Thyroid gland (tissue), 4 donors: ENCODE results near the gene CISH. TPM values are rescaled to one million over a fixed set of nuclear protein-coding genes. Genes with fewer than 3 reads are reported as not detected.
A peak's percentile ranks its signal among the peaks of the same experiment; 100 is the strongest.

Experiments used
- DNase-seq, 2 donors: peaks; one replicate each; pipeline ENCODE4 v3.0.0-alpha.2; 2019
- H3K27ac ChIP-seq, 3 donors: fragments of 200-600 bp; sonication (generic); 1 replicate in 2 of 3; 2 replicates in 1 of 3; pipeline ENCODE4 v1.5.1; 2016 to 2019; ENCODE audit warnings: mild to moderate bottlenecking in 1 of 3, moderate library complexity in 1 of 3
- H3K27me3 ChIP-seq: fragments of 200-600 bp; sonication (generic); one replicate; pipeline ENCODE4 v1.5.1; 2019
- H3K36me3 ChIP-seq, 2 donors: fragments of 200-600 bp; sonication (generic); one replicate each; pipeline ENCODE4 v1.5.1; 2016 to 2019
- H3K4me1 ChIP-seq, 2 donors: fragments of 200-600 bp; sonication (generic); one replicate each; pipeline ENCODE4 v1.5.1; 2017 to 2019
- H3K4me3 ChIP-seq, 3 donors: fragments of 200-600 bp; sonication (generic); replicated peaks in 1 of 3; 1 replicate in 2 of 3; 2 replicates in 1 of 3; pipeline ENCODE4 v1.5.1; 2016; ENCODE audit warnings: mild to moderate bottlenecking in 1 of 3
- H3K9me3 ChIP-seq: fragments of 200-600 bp; sonication (generic); one replicate; pipeline ENCODE4 v1.5.1; 2017
- CTCF ChIP-seq, 6 experiments: fragments of 200-600 bp in 3 of 6; fragments of 450-650 bp in 3 of 6; sonication (generic) in 3 of 6; IDR thresholded peaks; one replicate each; pipeline ENCODE4 v1.5.1; 2016 to 2019; ENCODE audit warnings: antibody characterized with exemption in 6 of 6, mild to moderate bottlenecking in 2 of 6, inconsistent platforms in 1 of 6, moderate library complexity in 1 of 6
- POLR2A ChIP-seq, 2 donors: fragments of 450-650 bp; IDR thresholded peaks; one replicate each; pipeline ENCODE4 v1.6.1; 2017; ENCODE audit warnings: antibody characterized with exemption in 2 of 2, mild to moderate bottlenecking in 2 of 2, moderate library complexity in 1 of 2
- WGBS, 2 donors: methylation state at CpG; one replicate each; pipeline ENCODE4 v1.1.5; 2017; 5-methylcytosine and 5-hydroxymethylcytosine counted together
- intact Hi-C: fragments of 100-400 bp; cut with DNase I; formaldehyde crosslinking; loops from one replicate; pipeline ENCODE4 v1.15.1; 2023
- total RNA-seq, 4 donors: library from RNA; depleted of rRNA; stranded (reverse); fragments of >200 nt; gene quantifications; one replicate each; pipeline ENCODE4 v1.2.3, GENCODE V29; 2016

Gene CISH
- total RNA-seq, 4 donors from 2014 or later: 31.0 to 78.1 (median 48.0) TPM

- no peak overlapping the region for H3K4me3 ChIP-seq
- intact Hi-C loops: no loop called here
- TF ChIP-seq CTCF (IDR thresholded peaks at IDR 0.05) (peak in 1 of 6 experiments; percentile 18), POLR2A (IDR thresholded peaks at IDR 0.05) (no peak)
- no peaks in the 10 kb centered on the region for H3K9me3 ChIP-seq
- no peaks in the 10 kb centered on the region for H3K27me3 ChIP-seq
- peaks cover 42 to 54% of the 10 kb centered on the region in 2 donors for H3K4me1 ChIP-seq
- 58 to 73% methylated on average over 6 of the region's 6 CpGs for WGBS, 2 donors
- H3K36me3 ChIP-seq: no peaks in the 10 kb centered on the region
- H3K27ac ChIP-seq: peak overlapping the region in 2 of 3 donors; percentile 4 to 22
- DNase-seq: peak; percentile 51 to 66
Measured at GRCh38 chr3:50627407-50628051, 16.0 kb upstream of the CISH start.

GRCh38 chr3:50626401-50626800 lies 14.8 kb upstream of the CISH start:
- no peaks in the 10 kb centered on the region for H3K27me3 ChIP-seq

GRCh38 chr3:50625231-50626182 lies 13.9 kb upstream of the CISH start:
- Histone ChIP-seq H3K27ac (peak overlapping the region; percentile 48 to 69 (median 63)), H3K27me3 (no peaks in the 10 kb centered on the region), H3K36me3 (no peaks in the 10 kb centered on the region), H3K9me3 (no peaks in the 10 kb centered on the region), H3K4me1 (peaks cover 47 to 70% of the 10 kb centered on the region in 2 donors), H3K4me3 (no peak overlapping the region)
- intact Hi-C loops: no loop called here
- no peak for TF ChIP-seq CTCF (IDR thresholded peaks at IDR 0.05)
- TF ChIP-seq POLR2A (IDR thresholded peaks at IDR 0.05): no peak
- WGBS, 2 donors: 66 to 69% methylated on average over 17 to 18 of the region's 18 CpGs
- peak; percentile 51 to 82 for DNase-seq

More at GRCh38 chr3:50626401-50626800, 14.8 kb upstream of the CISH start:
- Histone ChIP-seq H3K27ac (peak overlapping the region in 2 of 3 donors; percentile 36 to 48), H3K4me1 (peaks cover 47 to 62% of the 10 kb centered on the region in 2 donors), H3K36me3 (no peaks in the 10 kb centered on the region), H3K4me3 (no peak overlapping the region), H3K9me3 (no peaks in the 10 kb centered on the region)
- intact Hi-C loops: no loop called here
- 87 to 94% methylated on average over 3 of the region's 3 CpGs for WGBS, 2 donors
- DNase-seq: no peak
- TF ChIP-seq CTCF (IDR thresholded peaks at IDR 0.05) (no peak), POLR2A (IDR thresholded peaks at IDR 0.05) (no peak)

- 40 to 69% methylated on average over 1 to 2 of the region's 2 CpGs for WGBS, 2 donors
- H3K4me1 ChIP-seq: peaks cover 50 to 79% of the 10 kb centered on the region in 2 donors
- H3K4me3 ChIP-seq: no peak overlapping the region
- DNase-seq: peak; percentile 53 to 68
- peak overlapping the region; percentile 48 to 69 (median 63) for H3K27ac ChIP-seq
- no peaks in the 10 kb centered on the region for H3K36me3 ChIP-seq
- intact Hi-C loops: no loop called here
- no peaks in the 10 kb centered on the region for H3K27me3 ChIP-seq
- TF ChIP-seq POLR2A (IDR thresholded peaks at IDR 0.05) (no peak), CTCF (IDR thresholded peaks at IDR 0.05) (no peak)
- no peaks in the 10 kb centered on the region for H3K9me3 ChIP-seq
Measured at GRCh38 chr3:50624634-50625033, 13.1 kb upstream of the CISH start.
